ENCODE data around the gene KANSL1. TPM values are rescaled to one million over a fixed set of nuclear protein-coding genes. Genes with fewer than 3 reads are reported as not detected.

Gene KANSL1
- total and polyA plus RNA-seq, 9 of the 15 experiments (the other 6 are each of a cell fraction or from before 2014, with no cell fraction given): 3.6 to 55.4 (median 31.8) TPM

GRCh38 chr17:46194393-46195216 is 1.4 kb upstream of the KANSL1 start (continued):
- no peak for TF ChIP-seq KDM5B (IDR thresholded peaks at IDR 0.05; ENCODE audit: insufficient replicate concordance, low read depth, low read length)

GRCh38 chr17:46193626-46194392 is 580 bp upstream of the KANSL1 start:
- in situ Hi-C loops (cut with MboI): no loop called here
- TF ChIP-seq PYGO2 (tag; IDR thresholded peaks at IDR 0.05) (no peak), ZC3H4 (CRISPR knock-in tag; IDR thresholded peaks at IDR 0.05; ENCODE audit: borderline replicate concordance) (peak; percentile 95), ATF4 (CRISPR knock-in tag; IDR thresholded peaks at IDR 0.05) (no peak), POLR3G (IDR thresholded peaks at IDR 0.05; ENCODE audit: extremely low read depth, insufficient read length, insufficient replicate concordance) (no peak), NR4A1 (CRISPR knock-in tag; IDR thresholded peaks at IDR 0.05) (peak; percentile 89), NR4A1 (tag; IDR thresholded peaks at IDR 0.05) (0 out of 2 replicates have a peak, but pooled peaks have one; percentile 33), ARNT (IDR thresholded peaks at IDR 0.05) (no peak), ZBTB33 (CRISPR knock-in tag; IDR thresholded peaks at IDR 0.05) (peak; percentile 39; the same call in 1 of the 2 replicates), UBTF (IDR thresholded peaks at IDR 0.05; ENCODE audit: borderline replicate concordance in 1 of 2, low read depth in 2 of 2, low read length in 2 of 2) (peak; percentile 27 to 89; a peak in 2 of 4 replicates), FOXM1 (IDR thresholded peaks at IDR 0.05; ENCODE audit: low read depth) (no peak), FOXM1 (CRISPR knock-in tag; IDR thresholded peaks at IDR 0.05; ENCODE audit: low read depth) (no peak)

More at GRCh38 chr17:46193626-46194392, 580 bp upstream of the KANSL1 start:
- H3K27me3 ChIP-seq (ENCODE audit: control insufficient read depth in 2 of 2, insufficient read depth in 2 of 2, low read length in 2 of 2): no peaks in the 10 kb centered on the region
- intact Hi-C loops (cut with micrococcal nuclease): loop anchor here (2.0 to 5.0 kb wide), 3 partner anchors 19 to 191 kb away; no protein-coding TSS in a partner anchor
- peak; percentile 69 for FAIRE-seq
- peak overlapping the region; percentile 83 to 98 for H3K9ac ChIP-seq (ENCODE audit: insufficient read depth in 1 of 2, low read depth in 2 of 2, low read length in 2 of 2)
- no TSS peak for BruUV-seq (replicated peaks)
- peaks cover 81% of the 10 kb centered on the region for H3K79me2 ChIP-seq (ENCODE audit: control insufficient read depth, insufficient read depth, low read length)
- peaks cover 12 to 32% of the 10 kb centered on the region in 2 experiments for H3K4me1 ChIP-seq (replicated peaks in 1 of 2; ENCODE audit: control insufficient read depth in 2 of 2, insufficient read depth in 2 of 2, low read length in 2 of 2)
- H2AFZ ChIP-seq (ENCODE audit: low read depth, low read length): peak overlapping the region; percentile 93
- H3K4me2 ChIP-seq (ENCODE audit: insufficient read depth, low read length): peak overlapping the region; percentile 89
- peaks cover 2% of the 10 kb centered on the region; the same call in 1 of the 3 replicates for H3K36me3 ChIP-seq (ENCODE audit: control insufficient read depth, insufficient read depth, low read length)
- WGBS (ENCODE audit: insufficient coverage, low coverage, missing lambda C conversion rate): under 1% methylated on average over 60 of the region's 60 CpGs
- H3K9me3 ChIP-seq (replicated peaks; ENCODE audit: control insufficient read depth, insufficient read depth, low read depth, low read length): no peaks in the 10 kb centered on the region
- peak overlapping the region; percentile 90 for H3K27ac ChIP-seq (ENCODE audit: extremely low read depth, low read depth, low read length)
- peak; percentile 96 to 99 (median 97) for DNase-seq (ENCODE audit: extremely low read depth in 1 of 4, low spot score in 3 of 4)
- H4K20me1 ChIP-seq (replicated peaks; ENCODE audit: control insufficient read depth, insufficient read depth, low read length): peaks cover 18% of the 10 kb centered on the region
- peak overlapping the region; percentile 85 for H3K4me3 ChIP-seq
- H3K9me1 ChIP-seq (ENCODE audit: control insufficient read depth, insufficient read depth, low read length): no peaks in the 10 kb centered on the region
- POLR2A ChIA-PET: interaction anchor here (0.6 to 1.5 kb wide), 12 partner anchors 8 to 161 kb away, joined by 3 to 8 read pairs (median 4); no protein-coding TSS in a partner anchor
- CTCF ChIA-PET (ENCODE audit: low intra/inter-chr PET ratio): interaction anchor here (0.5 to 3.4 kb wide), 8 partner anchors 19 to 162 kb away, joined by 3 to 26 read pairs (median 4); no protein-coding TSS in a partner anchor
- ATAC-seq: peak; percentile 94

Measured in K562 (cell line).